ENCODE data around the gene CLASP1.
"Not testable (repeated sequence)": the region's sequence is repeated elsewhere in the genome, so short reads cannot be mapped to it uniquely, and the experiment has no call there.

CLASP1 gene

GRCh38 chr2:121468936-121469335, 180.3 kb downstream of the CLASP1 start:
- no peak for DNase-seq

GRCh38 chr2:121459291-121459690, 190.0 kb downstream of the CLASP1 start:
- DNase-seq = no peak

- no peak for DNase-seq
These were observed 192.9 kb downstream of the CLASP1 start for GRCh38 chr2:121456325-121456724.

GRCh38 chr2:121455446-121455845, 193.8 kb downstream of the CLASP1 start:
- no peak for DNase-seq

GRCh38 chr2:121454549-121455090, 194.6 kb downstream of the CLASP1 start:
- DNase-seq = no peak

- DNase-seq = no peak
These were observed 197.9 kb downstream of the CLASP1 start for GRCh38 chr2:121451398-121451797.

- DNase-seq = no peak
These were observed 199.0 kb downstream of the CLASP1 start for GRCh38 chr2:121450301-121450700.

GRCh38 chr2:121446647-121447241, 202.5 kb downstream of the CLASP1 start:
- DNase-seq = no peak

- DNase-seq = no peak
These were observed 206.4 kb downstream of the CLASP1 start for GRCh38 chr2:121442889-121443288.

- DNase-seq = not testable (repeated sequence)
These were observed 211.0 kb downstream of the CLASP1 start for GRCh38 chr2:121438290-121438689.

GRCh38 chr2:121436918-121437317, 212.3 kb downstream of the CLASP1 start:
- no peak for DNase-seq

GRCh38 chr2:121435790-121436189, 213.5 kb downstream of the CLASP1 start:
- no peak for DNase-seq

GRCh38 chr2:121431214-121431613, 218.0 kb downstream of the CLASP1 start:
- no peak for DNase-seq

GRCh38 chr2:121429927-121430520, 219.2 kb downstream of the CLASP1 start:
- no peak for DNase-seq

- DNase-seq = no peak
These were observed 220.0 kb downstream of the CLASP1 start for GRCh38 chr2:121429119-121429903.

GRCh38 chr2:121427187-121427689, 222.0 kb downstream of the CLASP1 start:
- DNase-seq = no peak

GRCh38 chr2:121420486-121420885, 228.8 kb downstream of the CLASP1 start:
- DNase-seq = no peak

- DNase-seq = no peak
These were observed 230.1 kb downstream of the CLASP1 start for GRCh38 chr2:121419081-121419699.

GRCh38 chr2:121418494-121419058, 230.7 kb downstream of the CLASP1 start:
- no peak for DNase-seq

GRCh38 chr2:121417826-121418225, 231.4 kb downstream of the CLASP1 start:
- no peak for DNase-seq

GRCh38 chr2:121415727-121416126, 233.5 kb downstream of the CLASP1 start:
- DNase-seq = no peak

- DNase-seq = no peak
These were observed 236.9 kb downstream of the CLASP1 start for GRCh38 chr2:121412349-121412748.

- DNase-seq = no peak
These were observed 239.3 kb downstream of the CLASP1 start for GRCh38 chr2:121409966-121410365.

Measured in activated CD4-positive, alpha-beta T cell treated with anti-CD3 and anti-CD28 coated beads for 4 hours (primary cell).